Fibroblast of lung (primary cell): ENCODE results near the gene STAC. TPM values are rescaled to one million over a fixed set of nuclear protein-coding genes. Genes with fewer than 3 reads are reported as not detected.

Experiments used
- DNase-seq, 2 donors: peaks; one replicate each; pipeline versions ENCODE4 v3.0.0 to v3.0.0-alpha.2; 2010; ENCODE audit warnings: low read depth in 2 of 2
- H2AFZ ChIP-seq: 2 replicates; pipeline ENCODE4 v1.5.1; 2012; ENCODE audit warnings: low read length, control low read depth, inconsistent platforms
- H3K27ac ChIP-seq: 2 replicates; pipeline ENCODE4 v1.5.1; 2011; ENCODE audit warnings: low read length, control low read depth; ENCODE audit not compliant: insufficient read depth
- H3K27me3 ChIP-seq: 2 replicates; pipeline ENCODE4 v1.5.1; 2011; ENCODE audit warnings: mild to moderate bottlenecking, low read length; ENCODE audit not compliant: control insufficient read depth, insufficient read depth
- H3K36me3 ChIP-seq: 2 replicates; pipeline ENCODE4 v1.5.1; 2011; ENCODE audit warnings: low read length; ENCODE audit not compliant: control insufficient read depth, insufficient read depth
- H3K4me1 ChIP-seq: 2 replicates; pipeline ENCODE4 v1.5.1; 2011; ENCODE audit warnings: low read length; ENCODE audit not compliant: control insufficient read depth, insufficient read depth; ENCODE audit errors: extremely low read depth
- H3K4me2 ChIP-seq: 2 replicates; pipeline ENCODE4 v1.5.1; 2011; ENCODE audit warnings: low read length, control low read depth; ENCODE audit not compliant: insufficient read depth; ENCODE audit errors: extremely low read depth
- H3K4me3 ChIP-seq, 4 experiments: fragments of 200-600 bp in 1 of 4; sonication (generic) in 1 of 4; replicated peaks in 1 of 4; 2 replicates each; pipeline ENCODE4 v1.5.1; 2011 to 2016; ENCODE audit warnings: low read length in 4 of 4, low read depth in 3 of 4, mild to moderate bottlenecking in 3 of 4, control low read depth in 2 of 4, inconsistent platforms in 1 of 4, mixed read lengths in 1 of 4; ENCODE audit not compliant: insufficient read depth in 1 of 4; ENCODE audit errors: control extremely low read depth in 1 of 4
- H3K79me2 ChIP-seq: 2 replicates; pipeline ENCODE4 v1.5.1; 2012; ENCODE audit warnings: mild to moderate bottlenecking, low read length, inconsistent platforms; ENCODE audit not compliant: control insufficient read depth, insufficient read depth
- H3K9ac ChIP-seq: 2 replicates; pipeline ENCODE4 v1.5.1; 2011; ENCODE audit warnings: mild to moderate bottlenecking, low read length, control low read depth; ENCODE audit not compliant: insufficient read depth
- H3K9me3 ChIP-seq: 2 replicates; pipeline ENCODE4 v1.5.1; 2012; ENCODE audit warnings: low read depth, low read length; ENCODE audit not compliant: control insufficient read depth, insufficient read depth
- H4K20me1 ChIP-seq: 2 replicates; pipeline ENCODE4 v1.5.1; 2011; ENCODE audit warnings: low read length; ENCODE audit not compliant: control insufficient read depth, insufficient read depth; ENCODE audit errors: extremely low read depth
- CTCF ChIP-seq, 2 donors: IDR thresholded peaks in 1 of 2; conservative IDR thresholded peaks in 1 of 2; 1 replicate in 1 of 2; 2 replicates in 1 of 2; pipeline ENCODE4 v1.5.1; 2011 to 2012; ENCODE audit warnings: low read length in 2 of 2, control low read depth in 1 of 2, inconsistent platforms in 1 of 2, low read depth in 1 of 2, mild to moderate bottlenecking in 1 of 2
- EZH2 ChIP-seq: IDR thresholded peaks from 2 replicates; pipeline ENCODE4 v1.5.1; 2012; ENCODE audit warnings: low read length, control low read depth, mild to moderate bottlenecking; ENCODE audit errors: missing control alignments
- polyA plus RNA-seq, 2 donors: library from polyadenylated mRNA; depleted of rRNA in 1 of 2; stranded (reverse) in 1 of 2; unstranded in 1 of 2; fragments of >200 nt; gene quantifications; 2 replicates each; pipeline ENCODE4 v1.2.1, GENCODE V29; 2011 to 2012; ENCODE audit warnings: missing spikeins in 1 of 2
- total RNA-seq: library from RNA; depleted of rRNA; stranded (reverse); fragments of >200 nt; gene quantifications from 2 replicates; pipeline ENCODE4 v1.2.1, GENCODE V29; 2014

STAC gene
- total and polyA plus RNA-seq, 2 donors (not counting 1 experiment from before 2014, with no cell fraction given), result 6.8 to 7.4 TPM

DNA sequence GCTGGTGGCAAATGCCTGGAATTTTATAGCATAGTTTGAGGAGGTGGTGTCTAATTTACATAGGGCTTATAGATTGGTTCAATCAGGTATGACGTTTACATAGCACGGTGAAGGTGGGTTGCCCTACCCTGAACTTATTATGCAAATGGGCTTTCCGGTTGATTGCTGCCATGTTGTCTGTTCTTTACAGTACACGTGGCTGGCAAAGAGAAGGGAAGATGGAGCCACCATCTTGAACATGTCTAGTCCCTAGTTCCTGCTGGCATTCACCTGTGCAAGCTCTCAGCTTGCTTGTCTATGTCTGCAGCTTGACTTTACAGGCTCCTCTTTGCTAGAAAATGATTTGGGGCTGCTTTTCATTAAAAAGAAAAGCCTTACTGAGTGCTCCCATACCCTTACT is 14.0 kb upstream of the STAC start:
- no peaks in the 10 kb centered on the region for H3K36me3 ChIP-seq
- no peaks in the 10 kb centered on the region for H4K20me1 ChIP-seq
- peaks cover 5% of the 10 kb centered on the region for H3K4me1 ChIP-seq
- H3K4me2 ChIP-seq, result no peak overlapping the region
- H3K79me2 ChIP-seq, result no peaks in the 10 kb centered on the region
- TF ChIP-seq EZH2, result no peak
- H3K9ac ChIP-seq, result no peak overlapping the region
- H3K9me3 ChIP-seq, result no peaks in the 10 kb centered on the region
- H3K4me3 ChIP-seq, result no peak overlapping the region
- H3K27ac ChIP-seq, result no peak overlapping the region
- no peak overlapping the region for H2AFZ ChIP-seq
- no peak for DNase-seq
- H3K27me3 ChIP-seq, result no peaks in the 10 kb centered on the region

GRCh38 chr3:36367912-36368573 is 12.3 kb upstream of the STAC start:
- H3K9me3 ChIP-seq, result no peaks in the 10 kb centered on the region
- no peak for DNase-seq
- H3K36me3 ChIP-seq, result no peaks in the 10 kb centered on the region
- H3K4me1 ChIP-seq, result peaks cover 2% of the 10 kb centered on the region
- H3K79me2 ChIP-seq, result no peaks in the 10 kb centered on the region
- H2AFZ ChIP-seq, result no peak overlapping the region
- no peak overlapping the region for H3K4me3 ChIP-seq
- no peak overlapping the region for H3K9ac ChIP-seq
- TF ChIP-seq EZH2, result no peak
- H4K20me1 ChIP-seq, result no peaks in the 10 kb centered on the region
- H3K27me3 ChIP-seq, result no peaks in the 10 kb centered on the region
- H3K27ac ChIP-seq, result no peak overlapping the region
- H3K4me2 ChIP-seq, result no peak overlapping the region

DNA sequence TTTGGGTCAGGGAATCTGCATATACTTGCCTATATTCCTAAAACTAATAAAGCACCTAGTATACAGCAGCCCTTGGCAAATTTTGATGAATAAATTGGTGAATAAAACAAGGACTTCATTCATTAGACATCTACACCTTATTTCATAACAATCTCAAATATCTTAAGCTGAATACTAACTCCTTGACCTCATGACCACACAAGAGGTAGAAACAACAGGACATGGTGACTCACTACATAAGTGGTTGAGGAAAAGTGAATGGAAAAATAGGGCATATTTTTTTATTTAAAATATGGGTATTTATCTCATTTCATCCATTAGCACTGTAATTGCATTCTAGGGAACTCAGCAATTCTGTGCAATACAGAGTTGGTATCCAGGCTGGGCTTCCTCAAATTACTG is 7.8 kb upstream of the STAC start:
- Histone ChIP-seq H3K4me2 (peak overlapping the region; percentile 15), H3K27ac (no peak overlapping the region), H3K4me1 (peaks cover 9% of the 10 kb centered on the region), H3K27me3 (no peaks in the 10 kb centered on the region), H3K4me3 (no peak overlapping the region), H3K9ac (no peak overlapping the region), H3K79me2 (no peaks in the 10 kb centered on the region), H3K36me3 (no peaks in the 10 kb centered on the region), H4K20me1 (no peaks in the 10 kb centered on the region), H3K9me3 (no peaks in the 10 kb centered on the region), H2AFZ (no peak overlapping the region)
- no peak for TF ChIP-seq CTCF (conservative IDR thresholded peaks at IDR 0.05 in 1 of 2, IDR thresholded peaks at IDR 0.05 in 1 of 2; ENCODE audit: low read depth in 1 of 2, low read length in 2 of 2)
- no peak for TF ChIP-seq EZH2
- peak in 1 of 2 donors; percentile 95 for DNase-seq

DNA sequence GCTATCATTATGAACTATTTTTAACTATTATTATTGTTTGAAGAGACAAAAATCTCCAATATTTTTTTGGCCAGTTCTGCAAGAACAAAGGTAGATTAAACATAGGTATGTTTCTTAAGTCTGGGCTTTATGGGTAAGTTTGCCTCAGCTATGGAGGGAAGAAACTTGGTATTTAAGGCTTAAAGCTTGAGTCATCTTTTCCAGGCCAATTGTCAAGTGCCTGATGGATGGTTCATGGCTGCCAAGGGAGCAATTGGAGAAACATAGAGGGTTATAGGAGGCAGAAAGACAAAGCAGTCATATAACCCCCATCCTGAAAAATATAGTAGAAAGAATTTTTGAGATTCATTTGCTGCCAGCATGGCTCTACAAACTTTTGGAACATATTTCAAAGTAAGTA is 7.2 kb upstream of the STAC start:
- Histone ChIP-seq H3K4me2 (no peak overlapping the region), H3K27ac (no peak overlapping the region), H3K9ac (no peak overlapping the region), H3K36me3 (no peaks in the 10 kb centered on the region), H3K4me3 (no peak overlapping the region), H3K79me2 (no peaks in the 10 kb centered on the region), H2AFZ (no peak overlapping the region), H3K4me1 (peaks cover 9% of the 10 kb centered on the region), H4K20me1 (no peaks in the 10 kb centered on the region), H3K27me3 (no peaks in the 10 kb centered on the region), H3K9me3 (no peaks in the 10 kb centered on the region)
- peak; percentile 73 to 97 for DNase-seq
- TF ChIP-seq EZH2 (no peak), CTCF (conservative IDR thresholded peaks at IDR 0.05 in 1 of 2, IDR thresholded peaks at IDR 0.05 in 1 of 2; ENCODE audit: low read depth in 1 of 2, low read length in 2 of 2) (no peak)
